PC-9 (cell line): ENCODE data around the gene NEIL1. TPM values are rescaled to one million over a fixed set of nuclear protein-coding genes. Genes with fewer than 3 reads are reported as not detected.
A peak's percentile ranks its signal among the peaks of the same experiment; 100 is the strongest.

ENCODE experiments used
- BruUV-seq: library from RNA; stranded (reverse); fragments of 400-500 nt; replicated peaks from 2 replicates; lab custom pipeline; 2021; lab: Mats Ljungman, UMichigan
- CTCF ChIA-PET: fragments of 300-600 bp; sonication (Branson Sonifier 250); formaldehyde crosslinking; loops from one replicate; lab custom pipeline; 2022; ENCODE audit warnings: antibody characterized with exemption; lab: Charles Lee
- POLR2A ChIA-PET: fragments of 300-600 bp; sonication (Branson Sonifier 250); formaldehyde crosslinking; loops from one replicate; lab custom pipeline; 2022; ENCODE audit warnings: antibody characterized with exemption; ENCODE audit not compliant: unreplicated experiment; lab: Charles Lee
- DNase-seq, 2 experiments: peaks; one replicate each; pipeline versions ENCODE4 v3.0.0 to v3.0.0-alpha.2; 2015 to 2022; ENCODE audit warnings: mixed read lengths in 1 of 2
- H2AFZ ChIP-seq: fragments of 200-600 bp; sonication (generic); 2 replicates; pipeline ENCODE4 v1.8.1; 2017; ENCODE audit warnings: antibody characterized with exemption
- H3F3A ChIP-seq: fragments of 200-600 bp; sonication (generic); 2 replicates; pipeline ENCODE4 v1.8.1; 2017; ENCODE audit warnings: antibody characterized with exemption, mild to moderate bottlenecking, low read depth; ENCODE audit not compliant: insufficient read depth
- H3K27ac ChIP-seq: fragments of 200-600 bp; sonication (generic); 2 replicates; pipeline ENCODE4 v1.6.1; 2016; ENCODE audit warnings: mixed run types
- H3K27me3 ChIP-seq: fragments of 200-600 bp; sonication (generic); 2 replicates; pipeline ENCODE4 v1.6.1; 2016; ENCODE audit warnings: low read depth, mixed run types; ENCODE audit not compliant: insufficient read depth
- H3K36me3 ChIP-seq: fragments of 200-600 bp; sonication (generic); 2 replicates; pipeline ENCODE4 v1.6.1; 2016; ENCODE audit warnings: low read depth, mixed run types
- H3K4me1 ChIP-seq: fragments of 200-600 bp; sonication (generic); replicated peaks from 2 replicates; pipeline ENCODE4 v1.6.1; 2016; ENCODE audit warnings: mixed run types; ENCODE audit not compliant: insufficient read depth
- H3K4me2 ChIP-seq: fragments of 200-600 bp; sonication (generic); 2 replicates; pipeline ENCODE4 v1.6.1; 2017; ENCODE audit warnings: mixed run types
- H3K4me3 ChIP-seq: fragments of 200-600 bp; sonication (generic); 2 replicates; pipeline ENCODE4 v1.6.1; 2016; ENCODE audit warnings: mixed run types
- H3K79me2 ChIP-seq: fragments of 200-600 bp; sonication (generic); 2 replicates; pipeline ENCODE4 v1.6.1; 2017; ENCODE audit warnings: low read depth, mixed run types
- H3K9me2 ChIP-seq: fragments of 200-600 bp; sonication (generic); 2 replicates; pipeline ENCODE4 v1.8.1; 2017; ENCODE audit warnings: mild to moderate bottlenecking; ENCODE audit not compliant: insufficient read depth
- H3K9me3 ChIP-seq: fragments of 200-600 bp; sonication (generic); 2 replicates; pipeline ENCODE4 v1.8.1; 2016; ENCODE audit warnings: low read depth; ENCODE audit not compliant: insufficient read depth
- H4K20me1 ChIP-seq: fragments of 200-600 bp; sonication (generic); 2 replicates; pipeline ENCODE4 v1.8.1; 2017; ENCODE audit not compliant: insufficient read depth
- EZH2 ChIP-seq: fragments of 200-600 bp; sonication (generic); IDR thresholded peaks from 2 replicates; pipeline ENCODE4 v1.8.0; 2017; ENCODE audit warnings: antibody characterized with exemption, low read depth
- intact Hi-C: fragments of 100-400 bp; cut with micrococcal nuclease; formaldehyde crosslinking; loops from one replicate; pipeline ENCODE4 v1.10.0; 2022; ENCODE audit not compliant: unreplicated experiment
- total RNA-seq: library from RNA; stranded (reverse); gene quantifications from 2 replicates; pipeline ENCODE4 v1.2.3, GENCODE V29; 2021
- TF ChIP-seq, protein P1 (sequence below): fragments of 200-600 bp; sonication (generic); conservative IDR thresholded peaks from 2 replicates; pipeline ENCODE4 v1.6.1; 2017; ENCODE audit warnings: mixed run types, antibody characterized with exemption, mild to moderate bottlenecking, moderate library complexity

The NEIL1 gene
- total RNA-seq, 1 experiment from 2014 or later: 21.3 TPM

DNA sequence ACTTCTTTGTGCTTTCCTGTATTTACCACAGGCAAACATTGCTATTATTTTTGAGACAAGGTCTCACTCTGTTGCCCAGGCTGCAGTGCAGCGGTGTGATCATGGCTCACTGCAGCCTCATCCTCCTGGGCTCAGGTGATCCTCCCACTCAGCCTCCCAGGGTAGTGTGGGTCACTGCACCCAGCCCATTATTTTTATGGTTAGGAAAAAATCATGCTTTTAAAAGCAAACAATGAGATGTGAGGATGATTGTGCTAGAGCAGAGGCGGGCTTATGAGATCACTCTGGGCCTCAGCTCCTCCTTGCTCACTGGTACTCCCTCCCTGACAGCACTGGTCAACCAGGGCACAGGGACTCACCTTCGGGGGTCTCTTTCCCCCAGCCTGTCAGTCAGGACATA is 19.3 kb downstream of the NEIL1 start:
- BruUV-seq: no TSS peak
- Histone ChIP-seq H3K4me1 (peaks cover 25% of the 10 kb centered on the region), H4K20me1 (peaks cover 9% of the 10 kb centered on the region; the same call in 1 of the 2 replicates), H3K27me3 (no peaks in the 10 kb centered on the region), H3K36me3 (peaks cover 4% of the 10 kb centered on the region; the same call in 1 of the 2 replicates), H3K4me3 (no peak overlapping the region), H3K4me2 (no peak overlapping the region), H3K79me2 (peaks cover 16% of the 10 kb centered on the region), H2AFZ (no peak overlapping the region), H3K9me3 (no peaks in the 10 kb centered on the region), H3K9me2 (no peaks in the 10 kb centered on the region), H3F3A (peaks cover 25% of the 10 kb centered on the region; the same call in 1 of the 2 replicates), H3K27ac (no peak overlapping the region)
- CTCF ChIA-PET: no interaction called here
- TF ChIP-seq EZH2: no peak
- TF ChIP-seq, protein P1, sequence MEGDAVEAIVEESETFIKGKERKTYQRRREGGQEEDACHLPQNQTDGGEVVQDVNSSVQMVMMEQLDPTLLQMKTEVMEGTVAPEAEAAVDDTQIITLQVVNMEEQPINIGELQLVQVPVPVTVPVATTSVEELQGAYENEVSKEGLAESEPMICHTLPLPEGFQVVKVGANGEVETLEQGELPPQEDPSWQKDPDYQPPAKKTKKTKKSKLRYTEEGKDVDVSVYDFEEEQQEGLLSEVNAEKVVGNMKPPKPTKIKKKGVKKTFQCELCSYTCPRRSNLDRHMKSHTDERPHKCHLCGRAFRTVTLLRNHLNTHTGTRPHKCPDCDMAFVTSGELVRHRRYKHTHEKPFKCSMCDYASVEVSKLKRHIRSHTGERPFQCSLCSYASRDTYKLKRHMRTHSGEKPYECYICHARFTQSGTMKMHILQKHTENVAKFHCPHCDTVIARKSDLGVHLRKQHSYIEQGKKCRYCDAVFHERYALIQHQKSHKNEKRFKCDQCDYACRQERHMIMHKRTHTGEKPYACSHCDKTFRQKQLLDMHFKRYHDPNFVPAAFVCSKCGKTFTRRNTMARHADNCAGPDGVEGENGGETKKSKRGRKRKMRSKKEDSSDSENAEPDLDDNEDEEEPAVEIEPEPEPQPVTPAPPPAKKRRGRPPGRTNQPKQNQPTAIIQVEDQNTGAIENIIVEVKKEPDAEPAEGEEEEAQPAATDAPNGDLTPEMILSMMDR: no peak
- no peak for DNase-seq
- POLR2A ChIA-PET: no interaction called here
- intact Hi-C loops: loop anchor here (5.0 kb wide), 2 partner anchors 86 to 276 kb away; partner anchors contain the start of genes IMP3 and SIN3A

- peak overlapping the region; percentile 90 for H3K4me2 ChIP-seq
- no peaks in the 10 kb centered on the region for H3K9me2 ChIP-seq
- no TSS peak for BruUV-seq
- POLR2A ChIA-PET: interaction anchor here (3.1 kb wide), 1 partner anchor 85 kb away, joined by 39 read pairs; the partner anchor contains the start of gene SIN3A
- peaks cover 33% of the 10 kb centered on the region for H3F3A ChIP-seq
- TF ChIP-seq, protein P1: no peak
- no peak for TF ChIP-seq EZH2
- peaks cover 25% of the 10 kb centered on the region for H3K4me1 ChIP-seq
- intact Hi-C loops: loop anchor here (5.0 kb wide), 2 partner anchors 85 to 275 kb away; partner anchors contain the start of genes IMP3 and SIN3A
- no peak overlapping the region for H3K4me3 ChIP-seq
- peaks cover 16% of the 10 kb centered on the region for H3K79me2 ChIP-seq
- H3K9me3 ChIP-seq: no peaks in the 10 kb centered on the region
- no peak overlapping the region for H3K27ac ChIP-seq
- peaks cover 4% of the 10 kb centered on the region; the same call in 1 of the 2 replicates for H3K36me3 ChIP-seq
- H3K27me3 ChIP-seq: no peaks in the 10 kb centered on the region
- CTCF ChIA-PET: no interaction called here
- H2AFZ ChIP-seq: no peak overlapping the region
- peaks cover 9% of the 10 kb centered on the region; the same call in 1 of the 2 replicates for H4K20me1 ChIP-seq
- DNase-seq: no peak
Observed at GRCh38 chr15:75367006-75367405, 20.2 kb downstream of the NEIL1 start.

DNA sequence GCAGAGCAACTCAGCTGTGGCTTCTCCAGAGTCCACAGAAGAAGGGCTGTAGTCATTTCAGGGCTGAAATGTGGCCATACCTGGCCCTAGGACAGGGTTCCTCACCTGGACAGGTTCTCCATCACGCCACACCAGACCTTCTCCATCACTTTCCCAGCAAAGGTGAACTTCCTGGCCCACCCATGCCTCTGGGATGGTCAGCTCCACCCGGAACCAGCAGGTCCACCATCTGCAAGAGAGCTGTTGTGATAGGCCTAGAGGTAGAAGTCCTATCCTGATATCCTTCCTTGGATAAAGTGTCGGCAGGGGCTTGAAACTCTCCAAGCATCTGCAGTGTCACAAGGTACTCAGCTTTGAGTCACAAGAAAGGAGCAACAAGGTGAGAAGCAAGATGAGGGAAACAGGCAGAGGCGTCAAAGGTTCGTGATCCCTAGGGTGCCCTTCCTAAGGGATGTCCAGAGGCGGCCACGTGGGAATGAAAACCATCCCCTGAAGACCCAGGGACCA is 20.6 kb downstream of the NEIL1 start:
- no peak for DNase-seq
- H3K27ac ChIP-seq: no peak overlapping the region
- H3K4me2 ChIP-seq: peak overlapping the region; percentile 90
- H2AFZ ChIP-seq: no peak overlapping the region
- TF ChIP-seq, protein P1: peak; percentile 72
- no peak for TF ChIP-seq EZH2
- peak overlapping the region; percentile 63; the same call in 1 of the 2 replicates for H3K4me3 ChIP-seq
- peaks cover 4% of the 10 kb centered on the region; the same call in 1 of the 2 replicates for H3K36me3 ChIP-seq
- H4K20me1 ChIP-seq: peaks cover 9% of the 10 kb centered on the region; the same call in 1 of the 2 replicates
- no peaks in the 10 kb centered on the region for H3K9me3 ChIP-seq
- peaks cover 16% of the 10 kb centered on the region for H3K79me2 ChIP-seq
- ChIA-PET CTCF (interaction anchor here (0.6 to 1.2 kb wide), 10 partner anchors 23 to 434 kb away, joined by 3 to 6 read pairs (median 4); partner anchors contain the start of gene IMP3), POLR2A (interaction anchor here (0.6 to 3.1 kb wide), 5 partner anchors 84 to 284 kb away, joined by 3 to 39 read pairs (median 6); partner anchors contain the start of gene SIN3A)
- no peaks in the 10 kb centered on the region for H3K27me3 ChIP-seq
- H3F3A ChIP-seq: peaks cover 33% of the 10 kb centered on the region
- BruUV-seq: TSS peak; percentile 31
- H3K9me2 ChIP-seq: no peaks in the 10 kb centered on the region
- peaks cover 25% of the 10 kb centered on the region for H3K4me1 ChIP-seq
- intact Hi-C loops: loop anchor here (5.0 kb wide), 2 partner anchors 85 to 275 kb away; partner anchors contain the start of genes IMP3 and SIN3A
